HepG2 (cell line): ENCODE data around the gene ALOXE3. TPM values are rescaled to one million over a fixed set of nuclear protein-coding genes. Genes with fewer than 3 reads are reported as not detected.

Source experiments
- BCL3 ChIP-seq: sonication (generic); formaldehyde crosslinking; IDR thresholded peaks from 2 replicates; pipeline ENCODE4 v1.5.1; 2020; ENCODE audit warnings: mild to moderate bottlenecking, missing genetic modification reagents, moderate library complexity
- CSRNP2 ChIP-seq: sonication (generic); formaldehyde crosslinking; conservative IDR thresholded peaks from 2 replicates; pipeline ENCODE4 v1.8.0; 2022; ENCODE audit warnings: low read depth, missing genetic modification reagents
- DMAP1 ChIP-seq: IDR thresholded peaks from 2 replicates; pipeline ENCODE4 v1.6.1; 2016
- DNMT1 ChIP-seq: sonication (generic); formaldehyde crosslinking; IDR thresholded peaks from 2 replicates; pipeline ENCODE4 v1.5.1; 2020; ENCODE audit warnings: mild to moderate bottlenecking, missing genetic modification reagents
- FOXM1 ChIP-seq: sonication (generic); formaldehyde crosslinking; IDR thresholded peaks from 2 replicates; pipeline ENCODE4 v1.5.0; 2020; ENCODE audit warnings: missing genetic modification reagents
- KLF11 ChIP-seq: IDR thresholded peaks from 2 replicates; pipeline ENCODE4 v1.6.1; 2016; ENCODE audit warnings: missing compliant biosample characterization
- PHF21A ChIP-seq: sonication (generic); formaldehyde crosslinking; IDR thresholded peaks from 2 replicates; pipeline ENCODE4 v1.5.0; 2020; ENCODE audit warnings: mild to moderate bottlenecking, missing genetic modification reagents
- RFXAP ChIP-seq: sonication (generic); formaldehyde crosslinking; IDR thresholded peaks from 2 replicates; pipeline ENCODE4 v1.4.0; 2020; ENCODE audit warnings: missing genetic modification reagents, borderline replicate concordance
- ZFP1 ChIP-seq: IDR thresholded peaks from 2 replicates; pipeline ENCODE4 v1.6.1; 2016
- ZNF124 ChIP-seq: sonication (generic); formaldehyde crosslinking; IDR thresholded peaks from 2 replicates; pipeline ENCODE4 v1.4.0; 2020; ENCODE audit warnings: missing genetic modification reagents
- ZNF276 ChIP-seq: sonication (generic); formaldehyde crosslinking; IDR thresholded peaks from 2 replicates; pipeline ENCODE4 v1.4.0; 2020; ENCODE audit warnings: mild to moderate bottlenecking, low read depth, missing genetic modification reagents
- ZNF564 ChIP-seq: sonication (generic); formaldehyde crosslinking; IDR thresholded peaks from 2 replicates; pipeline ENCODE4 v1.8.1; 2023; ENCODE audit warnings: mild to moderate bottlenecking, missing genetic modification reagents
- ZNF713 ChIP-seq: sonication (generic); formaldehyde crosslinking; IDR thresholded peaks from 2 replicates; pipeline ENCODE4 v1.4.0; 2020; ENCODE audit warnings: mild to moderate bottlenecking, missing genetic modification reagents
- ZNF772 ChIP-seq: sonication (generic); formaldehyde crosslinking; IDR thresholded peaks from 2 replicates; pipeline ENCODE4 v1.5.0; 2020; ENCODE audit warnings: mild to moderate bottlenecking, missing genetic modification reagents
- polyA plus RNA-seq, 8 experiments: library from polyadenylated mRNA; depleted of rRNA in 3 of 8; stranded (reverse) in 7 of 8; unstranded in 1 of 8; fragments of >200 nt; fragmentation: Illumina TruSeq in 4 of 8; extraction: Trizol in 4 of 8; gene quantifications; 2 replicates each; pipeline versions ENCODE4 v1.2.1 to v1.2.3, GENCODE V29; 2011 to 2016; ENCODE audit warnings: low read depth in 4 of 8, missing spikeins in 1 of 8, mixed read lengths in 1 of 8; ENCODE audit not compliant: insufficient read depth in 1 of 8
- total RNA-seq, 5 experiments: library from RNA; depleted of rRNA; stranded (reverse); fragments of >200 nt; fragmentation: Illumina TruSeq; extraction: Trizol; gene quantifications; 2 replicates each; pipeline ENCODE4 v1.2.3, GENCODE V29; 2016; ENCODE audit warnings: low read depth in 1 of 5
- TF ChIP-seq, protein P1 (sequence below): sonication (generic); formaldehyde crosslinking; IDR thresholded peaks from 2 replicates; pipeline ENCODE4 v1.8.0; 2022; ENCODE audit warnings: mild to moderate bottlenecking, missing genetic modification reagents, moderate library complexity
- TF ChIP-seq, protein P2 (sequence below): sonication (generic); formaldehyde crosslinking; IDR thresholded peaks from 2 replicates; pipeline ENCODE4 v1.4.0; 2020; ENCODE audit warnings: mild to moderate bottlenecking, missing genetic modification reagents
- TF ChIP-seq, protein P3 (sequence below): sonication (generic); formaldehyde crosslinking; IDR thresholded peaks from 2 replicates; pipeline ENCODE4 v1.4.0; 2020; ENCODE audit warnings: missing genetic modification reagents
- TF ChIP-seq, protein P4 (sequence below): sonication (generic); formaldehyde crosslinking; IDR thresholded peaks from 2 replicates; pipeline ENCODE4 v1.4.0; 2020; ENCODE audit warnings: mild to moderate bottlenecking, low read depth, missing genetic modification reagents
- TF ChIP-seq, protein P5 (sequence below): sonication (generic); formaldehyde crosslinking; IDR thresholded peaks from 2 replicates; pipeline ENCODE4 v1.8.0; 2022; ENCODE audit warnings: missing genetic modification reagents, low read depth, mild to moderate bottlenecking, borderline replicate concordance
- TF ChIP-seq, protein P6 (sequence below): IDR thresholded peaks from 2 replicates; pipeline ENCODE4 v1.6.1; 2018; ENCODE audit warnings: missing genetic modification reagents, mild to moderate bottlenecking, missing compliant biosample characterization

The ALOXE3 gene
- total and polyA plus RNA-seq, 2 of the 13 experiments (the other 11 are each of a cell fraction or from before 2014, with no cell fraction given) = 0.07 TPM; not detected in 1

DNA sequence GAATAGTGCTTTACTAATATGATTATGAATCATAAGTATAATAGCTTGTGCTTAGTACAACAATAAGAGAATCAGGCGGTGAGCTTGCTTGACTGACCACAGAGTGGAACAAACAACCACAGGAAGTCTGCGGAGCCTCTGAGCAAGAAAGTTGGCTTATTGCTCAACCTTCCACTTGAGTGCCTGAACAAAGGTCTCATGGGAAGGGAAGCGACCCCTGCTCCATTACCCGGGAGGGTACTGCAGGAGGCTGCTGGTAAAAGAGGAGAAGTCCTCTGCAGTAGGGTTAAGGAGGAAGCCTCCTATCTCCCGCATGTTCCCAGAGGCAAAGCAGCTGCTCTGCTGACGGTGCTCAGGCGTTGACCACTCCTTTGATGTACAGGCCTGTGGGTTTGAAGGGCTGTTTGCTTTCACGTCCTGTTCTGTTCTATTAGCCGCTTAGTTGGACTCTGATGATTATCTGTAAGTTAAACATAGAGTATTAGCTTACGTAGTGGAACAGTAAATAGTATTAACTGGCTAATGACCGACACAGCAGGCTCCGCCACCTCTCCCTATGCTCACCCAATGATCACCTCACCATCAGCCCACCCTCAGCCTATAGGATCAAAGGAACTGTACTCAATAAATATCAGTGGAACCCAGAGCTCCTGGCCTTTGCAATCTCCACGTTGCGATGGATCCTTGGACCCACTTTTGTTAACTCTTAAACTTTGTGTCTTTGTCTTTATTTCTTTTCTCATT, 61.9 kb downstream of the ALOXE3 start (continued):
- TF ChIP-seq, protein P1, sequence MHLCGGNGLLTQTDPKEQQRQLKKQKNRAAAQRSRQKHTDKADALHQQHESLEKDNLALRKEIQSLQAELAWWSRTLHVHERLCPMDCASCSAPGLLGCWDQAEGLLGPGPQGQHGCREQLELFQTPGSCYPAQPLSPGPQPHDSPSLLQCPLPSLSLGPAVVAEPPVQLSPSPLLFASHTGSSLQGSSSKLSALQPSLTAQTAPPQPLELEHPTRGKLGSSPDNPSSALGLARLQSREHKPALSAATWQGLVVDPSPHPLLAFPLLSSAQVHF = peak; percentile 61; the same call in 1 of the 2 replicates
- TF ChIP-seq, protein P2, sequence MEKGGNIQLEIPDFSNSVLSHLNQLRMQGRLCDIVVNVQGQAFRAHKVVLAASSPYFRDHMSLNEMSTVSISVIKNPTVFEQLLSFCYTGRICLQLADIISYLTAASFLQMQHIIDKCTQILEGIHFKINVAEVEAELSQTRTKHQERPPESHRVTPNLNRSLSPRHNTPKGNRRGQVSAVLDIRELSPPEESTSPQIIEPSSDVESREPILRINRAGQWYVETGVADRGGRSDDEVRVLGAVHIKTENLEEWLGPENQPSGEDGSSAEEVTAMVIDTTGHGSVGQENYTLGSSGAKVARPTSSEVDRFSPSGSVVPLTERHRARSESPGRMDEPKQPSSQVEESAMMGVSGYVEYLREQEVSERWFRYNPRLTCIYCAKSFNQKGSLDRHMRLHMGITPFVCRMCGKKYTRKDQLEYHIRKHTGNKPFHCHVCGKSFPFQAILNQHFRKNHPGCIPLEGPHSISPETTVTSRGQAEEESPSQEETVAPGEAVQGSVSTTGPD (CRISPR knock-in tag) = 0 out of 2 replicates have a peak, but pooled peaks have one; percentile 51
- TF ChIP-seq ZNF713 (CRISPR knock-in tag) (no peak), CSRNP2 (no peak), ZFP1 (no peak), RFXAP (CRISPR knock-in tag) (no peak), PHF21A (peak; percentile 81), ZNF772 (CRISPR knock-in tag) (peak; percentile 16; the same call in 1 of the 2 replicates), ZNF276 (no peak), DNMT1 (CRISPR knock-in tag) (no peak), ZNF564 (CRISPR knock-in tag) (peak; percentile 42), DMAP1 (peak; percentile 42), ZNF124 (CRISPR knock-in tag) (0 out of 2 replicates have a peak, but pooled peaks have one; percentile 36), FOXM1 (CRISPR knock-in tag) (no peak), BCL3 (CRISPR knock-in tag) (no peak), KLF11 (CRISPR knock-in tag) (0 out of 2 replicates have a peak, but pooled peaks have one; percentile 40)
- TF ChIP-seq, protein P3, sequence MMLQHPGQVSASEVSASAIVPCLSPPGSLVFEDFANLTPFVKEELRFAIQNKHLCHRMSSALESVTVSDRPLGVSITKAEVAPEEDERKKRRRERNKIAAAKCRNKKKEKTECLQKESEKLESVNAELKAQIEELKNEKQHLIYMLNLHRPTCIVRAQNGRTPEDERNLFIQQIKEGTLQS (CRISPR knock-in tag) = no peak
- TF ChIP-seq, protein P4, sequence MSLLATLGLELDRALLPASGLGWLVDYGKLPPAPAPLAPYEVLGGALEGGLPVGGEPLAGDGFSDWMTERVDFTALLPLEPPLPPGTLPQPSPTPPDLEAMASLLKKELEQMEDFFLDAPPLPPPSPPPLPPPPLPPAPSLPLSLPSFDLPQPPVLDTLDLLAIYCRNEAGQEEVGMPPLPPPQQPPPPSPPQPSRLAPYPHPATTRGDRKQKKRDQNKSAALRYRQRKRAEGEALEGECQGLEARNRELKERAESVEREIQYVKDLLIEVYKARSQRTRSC (CRISPR knock-in tag) = 0 out of 2 replicates have a peak, but pooled peaks have one; percentile 29
- TF ChIP-seq, protein P5, sequence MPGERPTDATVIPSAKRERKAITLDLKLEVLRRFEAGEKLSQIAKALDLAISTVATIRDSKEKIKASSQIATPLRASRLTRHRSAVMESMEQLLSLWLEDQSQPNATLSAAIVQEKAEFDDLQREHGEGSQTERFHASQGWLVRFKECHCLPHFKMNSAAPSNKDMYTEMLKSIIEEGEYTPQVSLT (CRISPR knock-in tag) = no peak
- TF ChIP-seq, protein P6, sequence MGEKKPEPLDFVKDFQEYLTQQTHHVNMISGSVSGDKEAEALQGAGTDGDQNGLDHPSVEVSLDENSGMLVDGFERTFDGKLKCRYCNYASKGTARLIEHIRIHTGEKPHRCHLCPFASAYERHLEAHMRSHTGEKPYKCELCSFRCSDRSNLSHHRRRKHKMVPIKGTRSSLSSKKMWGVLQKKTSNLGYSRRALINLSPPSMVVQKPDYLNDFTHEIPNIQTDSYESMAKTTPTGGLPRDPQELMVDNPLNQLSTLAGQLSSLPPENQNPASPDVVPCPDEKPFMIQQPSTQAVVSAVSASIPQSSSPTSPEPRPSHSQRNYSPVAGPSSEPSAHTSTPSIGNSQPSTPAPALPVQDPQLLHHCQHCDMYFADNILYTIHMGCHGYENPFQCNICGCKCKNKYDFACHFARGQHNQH (CRISPR knock-in tag) = peak; percentile 57
